Activated naive CD8-positive, alpha-beta T cell treated with anti-CD3 and anti-CD28 coated beads, Interleukin-2, amount 10 ng/mL, durations not matched to agents 7 days and 5 days (primary cell): Measurements from ENCODE around the gene TRIM39. TPM values are rescaled to one million over a fixed set of nuclear protein-coding genes. Genes with fewer than 3 reads are reported as not detected.
A peak's percentile ranks its signal among the peaks of the same experiment; 100 is the strongest.
"Not testable (repeated sequence)": the region's sequence is repeated elsewhere in the genome, so short reads cannot be mapped to it uniquely, and the experiment has no call there.

Source experiments
- ATAC-seq: fragments of 150-1000 bp; cut with Tn5 transposase; one replicate; pipeline ENCODE4 v1.10.0; 2021; ENCODE audit warnings: low read depth, moderate library complexity
- POLR2A ChIA-PET: fragments of 350-600 bp; sonication (Branson Sonifier 250); formaldehyde crosslinking; loops from one replicate; lab custom pipeline; 2021; ENCODE audit warnings: antibody characterized with exemption; lab: Charles Lee
- DNase-seq: peaks from one replicate; pipeline ENCODE4 v3.0.0; 2021
- H3K27ac Mint-ChIP-seq: one replicate; pipeline ENCODE4 v1.8.0; 2022; ENCODE audit warnings: mild to moderate bottlenecking, mixed read lengths
- H3K27me3 Mint-ChIP-seq: one replicate; pipeline ENCODE4 v1.8.0; 2022; ENCODE audit warnings: mild to moderate bottlenecking, moderate library complexity, mixed read lengths
- H3K36me3 Mint-ChIP-seq: one replicate; pipeline ENCODE4 v1.8.0; 2021; ENCODE audit warnings: mild to moderate bottlenecking, mixed read lengths
- H3K4me1 Mint-ChIP-seq: one replicate; pipeline ENCODE4 v1.8.0; 2021; ENCODE audit warnings: mixed read lengths
- H3K4me3 Mint-ChIP-seq: one replicate; pipeline ENCODE4 v1.8.0; 2022; ENCODE audit warnings: mild to moderate bottlenecking, moderate library complexity, mixed read lengths
- H3K9me3 Mint-ChIP-seq: one replicate; pipeline ENCODE4 v1.8.0; 2021; ENCODE audit warnings: mixed read lengths
- total RNA-seq, 2 experiments: library from RNA; stranded (reverse); gene quantifications; one replicate each; pipeline ENCODE4 v1.2.3, GENCODE V29; 2021

Gene TRIM39
- 10 to 100 TPM; 24.1 to 24.2 TPM for total RNA-seq

GRCh38 chr6:30326526-30327231 lies at the start of gene TRIM39:
Gene TRIM39, plus strand, starts transcription at chr6:30326927. Its CDS starts 2,391 bp downstream, at chr6:30329318.
- H3K27ac Mint-ChIP-seq: peak within 1 kb of the TSS; percentile 98
- POLR2A ChIA-PET: interaction anchor here (0.5 to 2.7 kb wide), 13 partner anchors 9 to 1403 kb away, joined by 3 to 33 read pairs (median 3); partner anchors contain the start of genes ABCF1, PPP1R11, RPP21 and TRIM26
- H3K36me3 Mint-ChIP-seq: peaks cover 19% of the 10 kb centered on the region

GRCh38 chr6:30280988-30281387 lies 45.7 kb upstream of the TRIM39 start:
- POLR2A ChIA-PET, ATAC-seq, H3K4me1 Mint-ChIP-seq, DNase-seq, H3K27ac Mint-ChIP-seq, H3K4me3 Mint-ChIP-seq: not testable (repeated sequence)
- Mint-ChIP-seq H3K36me3 (peaks cover 14% of the 10 kb centered on the region), H3K9me3 (peaks cover 42% of the 10 kb centered on the region), H3K27me3 (peaks cover 12% of the 10 kb centered on the region)

More at GRCh38 chr6:30326526-30327231, at the start of gene TRIM39:
- Mint-ChIP-seq H3K4me1 (peaks cover 45% of the 10 kb centered on the region), H3K9me3 (no peaks in the 10 kb centered on the region), H3K4me3 (peak within 1 kb of the TSS; percentile 94), H3K27me3 (no peaks in the 10 kb centered on the region)
- DNase-seq: peak; percentile 94
- ATAC-seq: peak; percentile 73

DNA sequence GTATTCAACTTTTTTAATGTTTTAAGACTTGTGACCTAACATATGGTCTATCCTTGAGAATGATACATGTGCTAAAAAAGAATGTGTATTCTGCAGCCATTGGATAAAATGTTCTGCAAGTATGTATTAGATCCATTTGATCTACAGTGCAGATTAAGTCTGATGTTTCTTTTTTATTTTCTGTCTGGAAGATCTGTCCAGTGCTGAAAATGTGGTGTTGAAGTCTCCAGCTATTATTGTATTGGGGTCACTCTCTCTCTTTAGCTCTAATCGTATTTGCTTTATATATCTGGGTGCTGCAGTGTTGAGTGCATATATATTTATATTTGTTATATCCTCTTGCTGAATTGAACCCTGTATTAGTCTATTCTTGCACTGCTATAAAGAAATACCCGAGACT lies 44.2 kb upstream of the TRIM39 start:
- Mint-ChIP-seq H3K27ac (no peak overlapping the region), H3K9me3 (peaks cover 54% of the 10 kb centered on the region), H3K36me3 (peaks cover 19% of the 10 kb centered on the region), H3K27me3 (peaks cover 16% of the 10 kb centered on the region), H3K4me1 (no peaks in the 10 kb centered on the region), H3K4me3 (no peak overlapping the region)
- DNase-seq: no peak
- POLR2A ChIA-PET: no interaction called here
- no peak for ATAC-seq

DNA sequence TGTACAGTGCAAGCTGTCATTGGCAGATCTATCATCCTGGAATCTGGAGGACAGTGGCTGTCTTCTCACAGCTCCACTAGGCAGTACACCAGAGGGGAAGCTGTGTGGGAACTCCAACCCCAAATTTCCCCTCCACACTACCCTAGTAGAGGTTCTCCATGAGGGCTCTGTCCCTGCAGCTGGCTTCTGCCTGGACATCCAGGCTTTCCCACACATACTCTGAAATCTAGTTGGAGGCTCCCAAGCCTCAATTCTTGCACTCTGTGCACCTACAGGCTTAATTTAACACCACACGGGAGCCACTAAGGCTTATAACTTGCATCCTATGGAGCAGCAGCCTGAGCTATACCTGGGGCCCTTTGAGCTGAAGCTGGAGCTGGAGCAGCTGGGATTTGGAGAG lies 43.0 kb upstream of the TRIM39 start:
- H3K9me3 Mint-ChIP-seq: peaks cover 57% of the 10 kb centered on the region
- no peaks in the 10 kb centered on the region for H3K4me1 Mint-ChIP-seq
- no peak overlapping the region for H3K4me3 Mint-ChIP-seq
- POLR2A ChIA-PET: no interaction called here
- no peak overlapping the region for H3K27ac Mint-ChIP-seq
- DNase-seq (no peak), ATAC-seq (no peak)
- peaks cover 7% of the 10 kb centered on the region for H3K27me3 Mint-ChIP-seq
- H3K36me3 Mint-ChIP-seq: peaks cover 26% of the 10 kb centered on the region

DNA sequence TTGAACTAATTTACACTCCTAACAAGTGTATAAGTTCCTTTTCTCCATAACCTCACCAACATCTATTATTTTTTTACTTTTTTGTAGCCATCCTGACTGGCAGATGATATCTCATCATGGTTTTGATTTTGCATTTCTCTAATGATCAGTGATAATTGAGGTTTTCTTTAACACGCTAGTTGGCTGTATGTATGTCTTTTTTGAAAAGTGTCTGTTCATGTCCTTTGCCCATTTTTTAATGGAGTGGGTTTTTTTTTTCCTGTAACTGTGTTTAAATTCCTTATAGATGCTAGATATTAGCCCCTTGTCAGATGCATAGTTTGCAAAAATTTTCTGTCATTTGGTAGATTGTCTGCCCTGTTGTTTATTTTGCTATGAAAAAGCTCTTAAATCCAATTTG lies 39.6 kb upstream of the TRIM39 start:
- no peak overlapping the region for H3K27ac Mint-ChIP-seq
- no peak overlapping the region for H3K4me3 Mint-ChIP-seq
- H3K4me1 Mint-ChIP-seq: no peaks in the 10 kb centered on the region
- DNase-seq (no peak), ATAC-seq (no peak)
- H3K9me3 Mint-ChIP-seq: peaks cover 52% of the 10 kb centered on the region
- H3K36me3 Mint-ChIP-seq: peaks cover 43% of the 10 kb centered on the region
- POLR2A ChIA-PET: no interaction called here
- H3K27me3 Mint-ChIP-seq: peaks cover 4% of the 10 kb centered on the region

GRCh38 chr6:30295837-30296236 lies 30.9 kb upstream of the TRIM39 start:
- POLR2A ChIA-PET: no interaction called here
- Mint-ChIP-seq H3K4me1 (peaks cover 2% of the 10 kb centered on the region), H3K27ac (no peak overlapping the region), H3K9me3 (peaks cover 6% of the 10 kb centered on the region), H3K27me3 (no peaks in the 10 kb centered on the region), H3K36me3 (peaks cover 51% of the 10 kb centered on the region), H3K4me3 (no peak overlapping the region)
- DNase-seq (no peak), ATAC-seq (no peak)

- DNase-seq (no peak), ATAC-seq (peak; percentile 56)
- H3K27ac Mint-ChIP-seq: no peak overlapping the region
- H3K4me1 Mint-ChIP-seq: peaks cover 20% of the 10 kb centered on the region
- H3K9me3 Mint-ChIP-seq: peaks cover 14% of the 10 kb centered on the region
- peaks cover 67% of the 10 kb centered on the region for H3K36me3 Mint-ChIP-seq
- POLR2A ChIA-PET: no interaction called here
- H3K4me3 Mint-ChIP-seq: no peak overlapping the region
- no peaks in the 10 kb centered on the region for H3K27me3 Mint-ChIP-seq
Measured at GRCh38 chr6:30304002-30304401, 22.7 kb upstream of the TRIM39 start.

GRCh38 chr6:30311101-30311500 lies 15.6 kb upstream of the TRIM39 start:
- Mint-ChIP-seq H3K27ac (no peak overlapping the region), H3K4me1 (peaks cover 12% of the 10 kb centered on the region), H3K9me3 (peaks cover 3% of the 10 kb centered on the region), H3K27me3 (no peaks in the 10 kb centered on the region), H3K36me3 (peaks cover 51% of the 10 kb centered on the region), H3K4me3 (no peak overlapping the region)
- ATAC-seq: no peak
- no peak for DNase-seq
- POLR2A ChIA-PET: no interaction called here

DNA sequence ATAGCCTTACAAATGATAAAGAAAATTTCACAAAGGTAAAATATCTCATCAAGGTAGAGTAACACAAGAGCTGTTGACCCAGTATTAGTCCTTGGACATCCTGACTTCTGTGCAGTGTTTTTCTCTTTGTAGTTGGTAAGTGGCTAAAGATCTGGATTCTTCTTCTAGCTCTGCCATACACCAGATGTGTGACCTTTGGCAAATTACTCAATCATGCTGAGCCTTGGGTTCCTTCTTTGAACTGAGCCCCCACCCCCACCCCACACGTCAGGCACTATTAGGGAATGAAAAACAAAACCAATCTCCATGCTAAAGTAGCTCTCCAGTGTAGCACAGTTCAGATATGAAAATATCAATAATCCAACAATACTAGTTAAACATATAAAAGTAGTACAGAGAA lies 15.1 kb upstream of the TRIM39 start:
- Mint-ChIP-seq H3K27me3 (no peaks in the 10 kb centered on the region), H3K4me1 (peaks cover 14% of the 10 kb centered on the region), H3K36me3 (peaks cover 51% of the 10 kb centered on the region), H3K4me3 (no peak overlapping the region), H3K9me3 (peaks cover 3% of the 10 kb centered on the region), H3K27ac (no peak overlapping the region)
- POLR2A ChIA-PET: no interaction called here
- DNase-seq (no peak), ATAC-seq (no peak)

- Mint-ChIP-seq H3K4me3 (no peak overlapping the region), H3K27ac (no peak overlapping the region), H3K27me3 (no peaks in the 10 kb centered on the region), H3K36me3 (peaks cover 49% of the 10 kb centered on the region), H3K4me1 (peaks cover 14% of the 10 kb centered on the region), H3K9me3 (peaks cover 3% of the 10 kb centered on the region)
- POLR2A ChIA-PET: no interaction called here
- DNase-seq: no peak
- ATAC-seq: no peak
Measured at GRCh38 chr6:30312266-30312665, 14.5 kb upstream of the TRIM39 start.

GRCh38 chr6:30312676-30313321 lies 13.9 kb upstream of the TRIM39 start:
- POLR2A ChIA-PET: no interaction called here
- Mint-ChIP-seq H3K27ac (no peak overlapping the region), H3K9me3 (peaks cover 3% of the 10 kb centered on the region), H3K36me3 (peaks cover 54% of the 10 kb centered on the region), H3K4me3 (no peak overlapping the region), H3K4me1 (peaks cover 20% of the 10 kb centered on the region), H3K27me3 (no peaks in the 10 kb centered on the region)
- ATAC-seq: no peak
- DNase-seq: no peak

DNA sequence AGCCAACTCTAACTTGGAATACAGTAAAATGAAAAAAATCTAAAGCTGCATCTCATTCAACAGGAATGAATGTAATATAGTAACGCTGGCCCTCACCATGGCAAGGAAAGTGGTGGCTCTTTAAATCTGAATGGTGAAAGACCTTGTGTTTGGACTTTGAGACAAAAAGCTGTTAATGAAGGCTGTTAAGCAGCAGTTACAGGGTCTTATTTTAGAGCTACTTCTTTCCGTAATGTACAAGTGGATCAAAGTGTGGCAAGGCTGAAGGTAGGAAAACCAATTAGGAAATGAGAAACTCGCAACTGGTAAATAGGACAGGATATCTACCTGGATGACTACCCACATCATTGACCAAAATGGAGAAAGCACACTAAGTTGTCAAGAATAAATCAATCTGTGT lies 11.6 kb upstream of the TRIM39 start:
- ATAC-seq (no peak), DNase-seq (no peak)
- Mint-ChIP-seq H3K9me3 (no peaks in the 10 kb centered on the region), H3K36me3 (peaks cover 56% of the 10 kb centered on the region), H3K27me3 (no peaks in the 10 kb centered on the region), H3K27ac (no peak overlapping the region), H3K4me1 (peaks cover 33% of the 10 kb centered on the region), H3K4me3 (no peak overlapping the region)
- POLR2A ChIA-PET: interaction anchor here (1.1 kb wide), 1 partner anchor 238 kb away, joined by 3 read pairs; no protein-coding TSS in a partner anchor

- no peaks in the 10 kb centered on the region for H3K9me3 Mint-ChIP-seq
- DNase-seq (no peak), ATAC-seq (peak; percentile 76)
- peak overlapping the region; percentile 80 for H3K27ac Mint-ChIP-seq
- peak overlapping the region; percentile 62 for H3K4me3 Mint-ChIP-seq
- H3K4me1 Mint-ChIP-seq: peaks cover 44% of the 10 kb centered on the region
- POLR2A ChIA-PET: interaction anchor here (0.6 to 1.8 kb wide), 3 partner anchors 8 to 256 kb away, joined by 3 to 10 read pairs (median 3); partner anchors contain the start of genes POLR1H and TRIM39
- H3K36me3 Mint-ChIP-seq: peaks cover 58% of the 10 kb centered on the region
- H3K27me3 Mint-ChIP-seq: no peaks in the 10 kb centered on the region
Measured at GRCh38 chr6:30317913-30318589, 8.7 kb upstream of the TRIM39 start.
